GM19395 (cell line): ENCODE measurements around the gene MS4A18.
"Not testable (repeated sequence)": the region's sequence is repeated elsewhere in the genome, so short reads cannot be mapped to it uniquely, and the experiment has no call there.

Experiments
- ATAC-seq: cut with Tn5 transposase; IDR thresholded peaks from one replicate; pipeline ENCODE4 v1.9.1; 2021; ENCODE audit warnings: mild to moderate bottlenecking, moderate library complexity; ENCODE audit not compliant: unreplicated experiment

The MS4A18 gene

DNA sequence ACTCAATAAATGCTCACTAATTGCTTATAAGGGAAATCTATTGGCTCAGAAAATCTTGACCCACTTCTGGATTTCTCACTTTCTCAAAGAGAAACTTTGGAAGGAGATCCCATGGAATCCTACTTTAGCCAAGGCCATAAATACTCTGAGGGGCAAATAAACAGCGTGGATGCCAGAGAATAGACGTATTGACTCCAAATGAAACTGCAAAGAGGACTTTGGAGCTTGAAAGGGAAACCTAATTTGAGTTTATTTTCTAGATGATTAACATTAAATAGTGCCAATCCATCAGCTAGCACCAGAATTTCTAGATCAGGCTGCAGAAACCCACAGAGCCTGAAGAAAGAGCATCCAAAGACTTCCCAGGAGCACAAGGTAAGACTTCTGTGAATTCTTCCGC lies at the start of gene MS4A18:
Gene MS4A18 (plus strand): TSS at position 301 of the 400 bp plus-strand sequence.
- ATAC-seq: no peak

- ATAC-seq: not testable (repeated sequence)
Observed at GRCh38 chr11:60678231-60678630, 46.3 kb upstream of the MS4A18 start.

DNA sequence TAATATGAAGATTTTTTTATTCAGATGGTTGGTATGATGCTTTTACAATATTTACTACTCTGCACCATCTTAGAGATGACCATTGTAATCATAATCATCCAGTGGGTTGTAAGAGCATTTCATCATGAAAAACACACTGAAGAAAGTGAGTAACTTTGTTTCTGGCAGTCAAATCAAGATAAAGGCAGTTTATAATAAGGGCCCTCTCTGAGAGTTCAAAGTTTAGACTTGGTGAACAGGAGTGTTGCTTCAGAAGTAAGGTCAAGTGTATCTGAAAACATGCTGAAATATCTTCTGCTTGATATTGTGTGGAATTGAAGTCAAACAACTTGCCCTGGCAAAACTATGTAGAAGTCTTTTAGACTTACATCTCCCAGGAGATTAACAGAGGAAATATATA lies 44.6 kb upstream of the MS4A18 start:
- ATAC-seq: no peak

DNA sequence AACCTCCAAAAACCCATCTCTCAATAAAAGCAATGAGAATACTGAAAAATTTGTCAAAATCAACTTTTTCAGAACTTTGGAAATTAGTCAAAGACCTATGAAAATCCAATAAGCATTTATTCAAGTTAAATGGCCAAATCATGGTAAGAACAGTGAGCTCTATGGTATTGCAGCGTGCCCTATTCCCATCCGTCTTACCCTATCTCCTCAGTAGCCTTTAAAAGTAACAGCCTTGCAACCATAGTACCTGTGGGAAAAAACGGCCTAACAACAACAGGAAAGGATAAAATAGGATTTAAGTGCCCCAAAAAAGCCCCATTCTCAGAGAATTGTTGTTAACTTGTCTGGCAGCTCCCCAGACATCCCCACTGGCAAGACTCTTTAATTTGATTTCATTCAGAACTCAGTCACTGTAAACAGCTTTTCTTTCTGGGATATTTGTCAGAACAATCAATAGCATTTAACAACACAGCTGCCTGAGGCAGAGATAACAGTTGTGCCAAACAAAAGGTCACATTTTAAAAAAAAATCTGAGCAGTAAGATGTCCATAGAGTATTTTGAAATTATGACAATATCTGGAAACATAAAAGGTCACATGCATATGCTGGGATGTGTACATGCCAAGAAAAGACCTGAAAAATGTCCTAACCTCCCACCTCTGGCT lies 43.9 kb upstream of the MS4A18 start:
- ATAC-seq: no peak

GRCh38 chr11:60684541-60684848 lies 40.0 kb upstream of the MS4A18 start:
- peak; percentile 56 for ATAC-seq

GRCh38 chr11:60691661-60692060 lies 32.9 kb upstream of the MS4A18 start:
- ATAC-seq: no peak

DNA sequence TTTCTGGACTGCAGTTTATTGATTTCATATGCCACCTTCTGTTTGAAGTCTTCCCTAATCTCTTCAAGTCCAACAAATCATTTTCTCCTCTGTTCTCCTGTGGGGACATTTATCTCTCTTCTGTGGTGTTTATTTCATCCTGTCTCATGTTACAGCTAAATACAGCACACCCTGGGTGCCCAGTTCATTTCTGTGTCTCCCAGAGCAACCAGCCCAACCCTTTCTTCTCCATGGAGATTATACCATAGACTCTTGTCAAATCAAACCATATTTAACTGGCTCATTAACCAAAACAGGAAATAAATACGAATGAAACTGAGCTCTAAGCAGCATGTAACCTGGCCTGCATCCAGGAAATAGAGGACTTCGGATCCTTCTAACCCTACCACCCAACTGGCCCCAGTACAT lies 25.2 kb upstream of the MS4A18 start, which contains the start of gene MS4A8:
Gene MS4A8 (plus strand): TSS at position 329 of the 408 bp plus-strand sequence. CDS start 1,249 bp downstream, outside the sequence.
- no peak for ATAC-seq

- ATAC-seq: no peak
Observed at GRCh38 chr11:60699936-60700335, 24.6 kb upstream of the MS4A18 start.

DNA sequence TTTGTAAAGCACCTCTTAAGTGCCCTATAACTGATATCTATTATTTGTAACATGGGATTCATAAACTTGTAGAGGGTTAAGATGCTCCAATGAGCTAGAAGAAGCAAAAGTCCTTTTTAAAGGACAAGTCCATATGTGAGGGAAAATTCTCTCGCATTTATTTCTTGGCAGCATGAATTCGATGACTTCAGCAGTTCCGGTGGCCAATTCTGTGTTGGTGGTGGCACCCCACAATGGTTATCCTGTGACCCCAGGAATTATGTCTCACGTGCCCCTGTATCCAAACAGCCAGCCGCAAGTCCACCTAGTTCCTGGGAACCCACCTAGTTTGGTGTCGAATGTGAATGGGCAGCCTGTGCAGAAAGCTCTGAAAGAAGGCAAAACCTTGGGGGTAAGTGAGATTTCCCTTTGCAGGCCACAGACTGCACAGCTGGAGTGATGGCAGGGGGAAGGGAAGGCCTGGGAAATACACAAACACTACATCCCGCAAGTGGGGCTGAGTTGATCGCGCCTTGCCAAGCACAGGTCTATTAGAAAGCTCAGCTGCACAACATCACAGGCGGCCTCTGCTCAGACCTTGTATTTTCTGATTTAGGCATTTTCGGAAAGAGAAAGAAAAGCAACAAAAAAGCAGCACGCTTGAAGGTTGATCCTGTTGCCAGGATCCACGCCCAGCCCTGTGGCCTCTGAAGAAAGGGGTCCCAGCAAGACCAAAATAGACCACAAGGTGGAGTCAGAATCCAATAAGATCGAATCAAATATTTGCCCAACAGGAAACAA lies 23.6 kb upstream of the MS4A18 start:
- ATAC-seq: no peak

DNA sequence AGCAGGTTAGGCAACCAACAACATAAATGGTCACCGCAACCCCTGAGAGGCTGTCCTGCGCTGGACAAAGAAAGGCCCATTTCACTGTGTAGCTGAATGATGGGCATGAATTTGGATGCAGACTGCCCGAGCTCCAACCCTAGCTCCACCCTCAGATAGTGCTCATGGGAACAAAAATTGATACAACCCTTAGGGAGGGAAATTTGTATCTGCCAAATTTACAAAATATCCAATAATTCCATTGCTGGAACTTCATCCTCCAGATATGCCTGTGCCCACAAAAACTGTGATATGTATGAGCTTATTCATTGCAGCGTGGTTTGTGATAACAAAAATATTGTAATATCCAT lies 23.1 kb upstream of the MS4A18 start:
- ATAC-seq: no peak

DNA sequence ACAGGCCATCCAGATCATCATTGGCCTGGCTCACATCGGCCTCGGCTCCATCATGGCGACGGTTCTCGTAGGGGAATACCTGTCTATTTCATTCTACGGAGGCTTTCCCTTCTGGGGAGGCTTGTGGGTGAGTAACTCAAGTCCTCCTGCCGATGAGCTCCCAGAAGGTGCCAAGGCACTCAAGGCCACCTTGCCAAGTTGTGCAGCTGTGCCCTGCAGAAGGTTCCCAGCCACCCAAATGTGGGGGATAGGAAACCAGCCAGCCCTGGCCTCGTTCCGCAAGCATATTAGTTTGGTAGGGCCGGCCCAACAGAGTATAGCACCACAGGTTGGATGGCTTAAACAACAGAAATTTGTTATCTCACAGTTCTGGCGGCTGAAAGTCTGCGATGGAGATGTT lies 21.1 kb upstream of the MS4A18 start:
- no peak for ATAC-seq

DNA sequence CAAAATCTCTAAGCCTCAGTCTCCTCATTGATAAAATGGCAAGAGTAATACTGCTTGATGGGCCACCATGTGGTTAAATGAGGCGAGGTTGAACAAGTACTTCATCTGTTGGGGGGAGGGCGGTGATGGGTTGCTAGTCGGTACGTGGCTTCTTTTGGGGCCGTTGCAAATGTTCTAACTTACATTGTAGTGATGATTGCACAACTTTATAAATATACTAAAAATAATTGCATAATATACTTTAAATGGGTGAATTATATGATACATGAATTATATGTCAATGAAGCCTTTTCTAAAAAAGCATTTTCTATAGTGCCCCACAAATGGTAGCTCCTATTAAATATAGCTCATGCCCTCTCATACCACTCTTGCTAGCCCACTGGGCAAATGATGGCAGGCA lies 18.6 kb upstream of the MS4A18 start:
- no peak for ATAC-seq

DNA sequence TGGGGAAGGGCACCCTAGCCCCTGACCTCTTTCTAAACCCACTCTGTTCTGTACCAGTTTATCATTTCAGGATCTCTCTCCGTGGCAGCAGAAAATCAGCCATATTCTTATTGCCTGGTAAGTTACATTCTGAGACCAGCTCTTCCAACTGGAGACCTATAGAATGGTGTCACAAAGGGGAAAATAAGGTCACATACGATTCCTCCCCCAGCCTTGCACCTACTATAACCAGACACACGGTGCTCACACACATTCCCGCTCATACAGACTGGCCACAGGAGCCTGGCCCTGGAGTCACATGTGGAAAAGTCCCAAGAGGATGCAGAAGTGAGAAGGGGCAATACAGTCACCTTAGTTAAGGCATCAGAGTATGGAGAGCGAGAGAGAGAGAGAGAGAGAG lies 17.6 kb upstream of the MS4A18 start:
- no peak for ATAC-seq

GRCh38 chr11:60710482-60710881 lies 14.0 kb upstream of the MS4A18 start:
- ATAC-seq: no peak

DNA sequence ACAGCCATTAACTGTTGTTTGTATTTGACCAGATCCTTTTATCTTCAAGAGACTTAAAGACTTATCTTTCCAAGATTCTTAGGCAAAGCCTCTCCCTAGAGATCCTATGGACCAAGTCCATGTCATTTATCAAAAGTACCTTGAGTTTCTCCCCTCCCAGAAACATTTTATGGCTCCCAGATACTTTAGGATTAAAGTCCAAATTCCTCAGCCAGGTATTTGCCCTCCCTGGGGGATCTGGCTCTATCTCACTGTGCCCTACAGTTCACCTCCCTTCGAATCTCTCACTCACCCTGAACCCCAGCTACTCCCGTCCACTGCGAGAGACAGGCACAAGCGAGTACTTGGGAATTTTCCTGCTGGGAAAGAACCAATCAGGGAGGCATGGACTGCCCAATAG lies 13.2 kb upstream of the MS4A18 start:
- no peak for ATAC-seq

DNA sequence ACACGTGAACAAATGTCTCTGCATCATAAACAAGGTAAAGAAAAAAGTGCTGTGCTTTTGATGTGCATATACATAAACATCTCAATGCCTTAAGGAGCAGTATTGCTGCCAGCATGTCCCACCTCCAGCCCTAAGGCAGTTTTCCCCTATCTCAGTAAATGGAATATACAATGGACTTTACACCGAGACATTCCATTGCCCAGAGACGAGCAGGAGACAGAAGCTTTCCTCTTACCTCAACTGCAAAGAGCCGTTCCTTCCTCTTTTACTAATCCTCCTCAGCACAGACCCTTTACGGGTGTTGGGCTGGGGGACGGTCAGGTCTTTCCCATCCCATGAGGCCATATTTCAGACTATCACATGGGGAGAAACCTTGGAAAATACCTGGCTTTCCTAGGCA lies 11.1 kb upstream of the MS4A18 start:
- ATAC-seq: not testable (repeated sequence)

- no peak for ATAC-seq
Observed at GRCh38 chr11:60717956-60718355, 6.6 kb upstream of the MS4A18 start.

GRCh38 chr11:60718524-60719316 lies 5.8 kb upstream of the MS4A18 start:
- no peak for ATAC-seq

GRCh38 chr11:60719391-60719790 lies 5.1 kb upstream of the MS4A18 start:
- ATAC-seq: no peak

- no peak for ATAC-seq
Observed at GRCh38 chr11:60720460-60720859, 4.1 kb upstream of the MS4A18 start.

DNA sequence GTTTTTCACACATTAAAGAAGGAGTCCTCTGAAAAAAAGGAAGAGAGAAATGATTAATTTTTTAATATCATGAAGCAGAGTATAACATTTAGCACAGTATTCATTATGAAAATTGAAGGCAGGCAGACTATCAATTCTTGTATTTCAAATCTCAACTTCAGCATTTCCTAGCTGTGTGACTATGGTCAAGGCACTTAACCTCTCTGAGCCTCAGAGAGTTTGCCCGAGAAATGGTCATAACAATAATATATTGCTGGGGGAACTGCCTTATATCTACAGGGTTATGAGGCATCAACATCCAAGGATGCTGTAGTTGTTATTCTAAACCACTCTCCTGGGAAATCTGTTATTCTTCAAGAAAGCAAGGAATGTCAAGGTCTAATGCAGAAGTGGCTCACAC lies 1.1 kb downstream of the MS4A18 start:
- ATAC-seq: no peak

DNA sequence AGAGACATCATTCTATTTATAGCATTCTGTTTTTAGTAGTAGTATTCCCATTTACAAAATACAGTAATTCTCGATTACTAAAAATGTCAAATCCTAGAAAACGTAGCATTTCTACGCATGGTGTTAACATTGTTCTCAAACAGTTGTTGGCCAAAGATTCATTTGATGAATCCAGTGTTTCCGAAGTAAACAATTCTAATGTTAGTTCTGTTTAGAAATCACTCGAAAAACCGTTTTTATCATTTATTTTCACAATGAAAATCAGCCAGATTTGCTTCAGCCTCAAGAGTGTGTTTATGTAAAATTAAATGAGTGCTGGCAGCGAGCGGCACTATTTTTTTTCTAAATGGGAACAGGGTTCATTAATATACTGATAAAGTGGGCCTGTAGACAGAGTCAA lies 7.1 kb downstream of the MS4A18 start:
- no peak for ATAC-seq
